Measurements from ENCODE around the gene AOAH.
"Not testable (repeated sequence)": the region's sequence is repeated elsewhere in the genome, so short reads cannot be mapped to it uniquely, and the experiment has no call there.

The AOAH gene

GRCh38 chr7:36497176-36497575 is 227.1 kb downstream of the AOAH start:
- DNase-seq: not testable (repeated sequence)

GRCh38 chr7:36496576-36496975 is 227.7 kb downstream of the AOAH start:
- no peak for DNase-seq

GRCh38 chr7:36491317-36491716 is 233.0 kb downstream of the AOAH start:
- DNase-seq: no peak

- no peak for DNase-seq
Observed at GRCh38 chr7:36490419-36490830, 233.9 kb downstream of the AOAH start.

GRCh38 chr7:36488672-36489071 is 235.6 kb downstream of the AOAH start:
- DNase-seq: not testable (repeated sequence)

GRCh38 chr7:36487756-36488336 is 236.4 kb downstream of the AOAH start:
- DNase-seq: peak; percentile 16

- no peak for DNase-seq
Observed at GRCh38 chr7:36486336-36486735, 238.0 kb downstream of the AOAH start.

- DNase-seq: no peak
Observed at GRCh38 chr7:36484265-36484664, 240.0 kb downstream of the AOAH start.

GRCh38 chr7:36483853-36484252 is 240.4 kb downstream of the AOAH start:
- not testable (repeated sequence) for DNase-seq

GRCh38 chr7:36478745-36479144 is 245.5 kb downstream of the AOAH start:
- DNase-seq: no peak

GRCh38 chr7:36475381-36475780 is 248.9 kb downstream of the AOAH start:
- DNase-seq: no peak

GRCh38 chr7:36475011-36475342 is 249.3 kb downstream of the AOAH start:
- no peak for DNase-seq

GRCh38 chr7:36474283-36475010 is 249.8 kb downstream of the AOAH start:
- DNase-seq: no peak

GRCh38 chr7:36473454-36474282 is 250.6 kb downstream of the AOAH start:
- no peak for DNase-seq

GRCh38 chr7:36472141-36472729 is 252.1 kb downstream of the AOAH start:
- no peak for DNase-seq

GRCh38 chr7:36469236-36469635 is 255.1 kb downstream of the AOAH start:
- DNase-seq: no peak

- peak; percentile 37 for DNase-seq
Observed at GRCh38 chr7:36468370-36469101, 255.8 kb downstream of the AOAH start.

- DNase-seq: not testable (repeated sequence)
Observed at GRCh38 chr7:36466001-36466400, 258.3 kb downstream of the AOAH start.

GRCh38 chr7:36464271-36464670 is 260.0 kb downstream of the AOAH start:
- DNase-seq: no peak
